VCaP (cell line): ENCODE data around the gene A4GNT.

Experiments used
- H3K27ac ChIP-seq: fragments of 450-650 bp; 2 replicates; pipeline ENCODE4 v1.5.1; 2017
- TF ChIP-seq, protein P1 (sequence below): fragments of 450-650 bp; conservative IDR thresholded peaks from 2 replicates; pipeline ENCODE4 v1.5.1; 2017; ENCODE audit warnings: mild to moderate bottlenecking, moderate library complexity

A4GNT gene

DNA sequence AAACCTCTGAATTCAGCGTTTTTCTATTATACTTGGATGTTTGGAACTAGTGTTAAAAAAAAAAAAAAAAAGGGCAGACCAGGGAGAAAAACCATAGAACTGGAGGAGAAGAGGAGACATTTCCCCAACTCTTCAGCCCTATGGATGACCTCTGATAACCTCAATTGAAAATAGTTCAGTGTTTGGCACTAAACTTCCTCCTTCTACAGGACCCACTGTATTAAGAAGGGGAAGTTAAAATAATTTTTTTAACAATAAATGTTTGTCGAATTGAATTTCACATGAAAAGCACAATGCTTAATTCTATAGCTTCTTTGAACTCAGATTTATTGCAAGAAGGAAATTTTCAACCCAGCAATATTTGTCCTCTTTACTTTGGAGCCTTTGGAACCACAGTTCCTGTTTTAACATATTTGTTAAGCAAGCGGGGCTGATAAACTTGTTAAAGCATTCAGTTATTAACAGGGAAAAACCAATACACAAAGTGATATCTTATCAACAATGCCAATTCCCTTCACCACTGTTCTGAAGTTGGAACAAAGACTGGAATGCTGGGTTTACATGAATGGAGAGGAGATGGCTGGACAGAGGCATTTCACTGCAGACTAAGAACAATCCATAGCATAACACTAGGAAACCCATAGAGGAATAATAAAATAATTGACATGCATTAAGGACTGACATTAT is 3.1 kb upstream of the A4GNT start:
- TF ChIP-seq, protein P1, sequence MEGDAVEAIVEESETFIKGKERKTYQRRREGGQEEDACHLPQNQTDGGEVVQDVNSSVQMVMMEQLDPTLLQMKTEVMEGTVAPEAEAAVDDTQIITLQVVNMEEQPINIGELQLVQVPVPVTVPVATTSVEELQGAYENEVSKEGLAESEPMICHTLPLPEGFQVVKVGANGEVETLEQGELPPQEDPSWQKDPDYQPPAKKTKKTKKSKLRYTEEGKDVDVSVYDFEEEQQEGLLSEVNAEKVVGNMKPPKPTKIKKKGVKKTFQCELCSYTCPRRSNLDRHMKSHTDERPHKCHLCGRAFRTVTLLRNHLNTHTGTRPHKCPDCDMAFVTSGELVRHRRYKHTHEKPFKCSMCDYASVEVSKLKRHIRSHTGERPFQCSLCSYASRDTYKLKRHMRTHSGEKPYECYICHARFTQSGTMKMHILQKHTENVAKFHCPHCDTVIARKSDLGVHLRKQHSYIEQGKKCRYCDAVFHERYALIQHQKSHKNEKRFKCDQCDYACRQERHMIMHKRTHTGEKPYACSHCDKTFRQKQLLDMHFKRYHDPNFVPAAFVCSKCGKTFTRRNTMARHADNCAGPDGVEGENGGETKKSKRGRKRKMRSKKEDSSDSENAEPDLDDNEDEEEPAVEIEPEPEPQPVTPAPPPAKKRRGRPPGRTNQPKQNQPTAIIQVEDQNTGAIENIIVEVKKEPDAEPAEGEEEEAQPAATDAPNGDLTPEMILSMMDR = no peak

DNA sequence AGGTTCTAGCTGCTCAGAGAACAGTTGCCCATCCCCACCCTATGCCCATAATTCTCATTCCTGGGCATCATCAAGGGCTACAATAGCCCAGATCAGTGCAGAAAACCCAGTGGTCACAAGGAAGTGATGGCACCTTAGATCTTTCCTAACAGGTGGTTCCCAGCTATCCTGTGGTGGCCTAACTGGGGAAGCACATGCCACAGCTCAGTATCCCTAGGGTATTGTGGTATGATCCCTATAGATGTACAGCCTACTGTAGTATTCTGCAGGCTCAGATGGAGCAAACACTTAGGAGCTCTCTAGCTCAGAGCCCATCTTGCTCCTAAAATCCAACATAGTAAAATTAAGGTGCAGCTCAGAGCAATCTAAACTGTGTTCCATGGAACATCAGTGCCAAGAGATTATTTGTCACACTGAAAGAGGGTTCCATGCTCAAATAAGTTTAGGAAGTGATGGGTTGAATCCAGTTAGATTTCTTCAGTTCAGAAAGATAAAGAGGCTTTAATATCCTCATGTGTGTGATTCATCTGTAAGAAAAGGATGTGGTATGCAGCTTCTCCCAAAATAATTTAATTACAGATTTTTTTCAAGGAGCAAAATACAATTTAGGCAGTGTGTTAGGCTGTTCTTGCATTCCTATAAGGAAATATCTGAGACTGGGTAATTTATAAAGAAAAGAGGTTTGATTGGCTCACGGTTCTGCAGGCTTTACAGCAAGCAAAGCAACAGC is 4.4 kb downstream of the A4GNT start:
- H3K27ac ChIP-seq = no peak overlapping the region
- TF ChIP-seq, protein P1 = no peak

More for the DNA sequence above, 3.1 kb upstream of the A4GNT start:
- no peak overlapping the region for H3K27ac ChIP-seq

DNA sequence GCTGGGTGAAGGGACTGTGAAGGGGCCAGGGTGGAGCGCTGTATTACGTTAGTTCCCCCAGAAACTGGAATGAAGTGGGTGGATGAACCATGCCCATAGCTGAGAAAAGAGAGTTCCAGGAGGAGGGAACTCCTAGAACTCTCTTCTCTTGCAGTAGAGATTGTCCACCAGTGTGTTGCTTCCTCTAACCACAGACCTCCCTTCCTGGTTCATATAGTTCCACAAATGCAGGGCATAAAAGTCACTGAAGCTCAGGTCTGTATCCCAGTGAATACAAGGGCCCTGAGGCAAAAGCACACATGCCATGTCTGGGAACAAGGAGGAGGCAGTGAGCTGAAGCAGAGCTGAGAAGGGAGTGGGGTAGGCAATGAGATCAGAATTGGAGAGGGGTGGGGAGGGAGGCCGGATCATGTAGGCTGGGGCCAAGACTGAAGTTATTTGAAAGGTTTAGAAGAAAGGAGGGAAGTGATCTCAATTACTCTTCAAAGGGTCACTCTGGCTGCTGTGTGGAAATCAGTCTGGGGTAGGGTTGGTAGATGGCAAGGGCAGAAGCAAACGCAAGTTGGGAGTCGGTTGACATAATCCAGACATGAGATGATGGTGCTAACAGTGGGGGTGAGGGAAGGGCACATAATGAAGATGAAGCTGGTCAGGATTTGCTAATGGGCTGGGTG is 6.5 kb downstream of the A4GNT start:
- no peak overlapping the region for H3K27ac ChIP-seq
- TF ChIP-seq, protein P1 = no peak

DNA sequence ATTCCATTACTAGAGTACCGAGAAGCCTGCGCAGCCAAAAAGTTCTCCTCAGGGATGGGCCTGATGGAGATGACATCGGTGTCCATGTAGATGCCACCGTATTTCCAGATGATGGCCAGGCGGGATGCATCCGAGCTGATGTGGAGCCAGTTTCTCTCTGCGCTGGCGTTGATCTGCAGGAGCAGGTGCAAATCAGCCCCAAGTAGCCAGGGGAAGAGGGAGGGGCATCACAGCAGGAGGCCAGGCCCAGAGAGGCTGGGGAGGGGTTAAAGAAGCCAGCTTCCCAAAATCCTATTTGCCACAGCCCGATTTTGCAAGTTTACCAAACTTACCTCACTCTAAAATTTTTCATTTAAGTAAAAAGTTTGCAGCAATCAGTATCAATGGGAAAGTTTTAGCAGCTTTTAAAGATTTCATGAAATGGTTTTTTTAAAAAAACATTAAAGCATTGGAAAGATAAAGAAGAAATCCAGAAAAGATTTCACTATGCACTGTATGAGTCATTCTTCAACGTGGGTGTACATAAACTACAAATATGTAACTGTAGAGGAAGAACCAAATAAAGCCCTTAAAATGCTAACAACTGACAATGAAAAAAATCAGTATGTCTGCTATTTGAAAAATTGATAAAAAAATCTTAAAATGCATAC is 7.4 kb downstream of the A4GNT start:
- TF ChIP-seq, protein P1 = no peak
- no peak overlapping the region for H3K27ac ChIP-seq

DNA sequence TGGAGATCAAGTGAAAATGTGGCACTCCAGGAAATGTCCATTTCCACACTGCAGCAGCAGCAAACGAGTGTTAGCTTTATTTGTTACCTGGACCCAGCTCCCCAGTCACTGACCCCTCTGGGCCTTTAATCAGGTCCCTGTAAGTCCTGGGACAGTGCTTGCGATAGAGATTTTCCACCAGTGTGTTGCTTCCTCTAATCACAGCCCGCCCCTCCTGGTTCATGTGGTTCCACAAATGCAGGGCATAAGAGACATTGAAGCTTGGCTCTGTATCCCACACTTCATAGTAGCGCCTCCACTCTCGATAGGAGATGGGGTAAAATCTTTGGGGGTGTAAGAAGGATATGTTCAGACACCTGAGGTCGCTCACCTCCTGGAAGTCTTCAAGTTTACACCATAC is 8.0 kb downstream of the A4GNT start:
- no peak overlapping the region for H3K27ac ChIP-seq
- TF ChIP-seq, protein P1 = no peak

DNA sequence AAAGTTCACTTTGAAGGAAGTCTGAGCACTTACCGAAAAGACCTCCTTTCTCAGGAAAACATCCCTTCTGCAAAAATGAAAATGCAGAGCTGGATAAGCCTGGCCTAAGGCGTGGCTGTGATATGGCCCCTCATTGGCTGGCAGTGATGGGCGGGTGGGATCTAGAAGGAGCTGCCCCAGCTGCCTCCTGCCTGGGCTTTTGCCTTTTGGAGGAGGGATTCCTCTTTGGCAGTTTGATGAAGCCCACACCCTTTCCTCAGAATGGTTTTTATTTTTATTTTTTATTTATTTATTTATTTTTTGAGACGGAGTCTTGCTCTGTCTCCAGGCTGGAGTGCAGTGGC is 12.8 kb downstream of the A4GNT start:
- no peak overlapping the region for H3K27ac ChIP-seq
- TF ChIP-seq, protein P1 = no peak
